Measurements from ENCODE around the gene CDH1.

The CDH1 gene

DNA sequence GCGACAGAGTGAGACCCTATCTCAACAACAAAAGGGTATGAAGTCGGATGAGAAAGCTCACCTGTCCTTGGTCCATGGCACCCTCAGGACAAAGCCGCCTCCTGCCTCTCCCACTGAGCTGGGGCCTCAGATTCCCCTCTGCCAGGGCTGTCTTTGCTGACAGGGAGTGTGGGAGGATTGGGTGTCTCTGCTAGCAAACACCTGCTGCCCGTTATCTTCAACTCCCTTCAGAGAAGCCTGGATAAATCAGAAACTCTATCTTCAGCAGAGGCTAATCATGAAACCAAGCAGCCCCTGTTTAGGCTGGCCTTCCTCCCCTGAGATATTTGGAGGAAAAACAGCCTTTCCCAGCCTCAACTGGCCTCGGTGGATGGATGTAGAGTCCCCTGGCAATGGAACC lies 36.3 kb upstream of the CDH1 start:
- Histone ChIP-seq H3K4me2 (ENCODE audit: low read depth, low read length, poor library complexity, severe bottlenecking) (no peak overlapping the region), H3K9me2 (replicated peaks; ENCODE audit: low read depth, low read length) (no peaks in the 10 kb centered on the region), H3K9me3 (ENCODE audit: insufficient read depth, low read depth, low read length) (no peaks in the 10 kb centered on the region), H3K27me3 (ENCODE audit: insufficient read depth, low read length, poor library complexity, severe bottlenecking) (no peaks in the 10 kb centered on the region), H2AFZ (ENCODE audit: low read length) (no peak overlapping the region), H3F3A (ENCODE audit: low read depth) (no peaks in the 10 kb centered on the region), H4K20me1 (ENCODE audit: insufficient read depth, low read length, poor library complexity, severe bottlenecking) (no peaks in the 10 kb centered on the region), H3K4me3 (ENCODE audit: low read length, poor library complexity, severe bottlenecking) (no peak overlapping the region), H3K36me3 (ENCODE audit: insufficient read depth, low read length) (no peaks in the 10 kb centered on the region), H3K79me2 (ENCODE audit: insufficient read depth, low read length) (no peaks in the 10 kb centered on the region), H3K9ac (ENCODE audit: low read depth, low read length, poor library complexity, severe bottlenecking) (no peak overlapping the region), H3K4me1 (ENCODE audit: insufficient read depth, low read length, poor library complexity, severe bottlenecking) (no peaks in the 10 kb centered on the region)
- TF ChIP-seq, protein P1, sequence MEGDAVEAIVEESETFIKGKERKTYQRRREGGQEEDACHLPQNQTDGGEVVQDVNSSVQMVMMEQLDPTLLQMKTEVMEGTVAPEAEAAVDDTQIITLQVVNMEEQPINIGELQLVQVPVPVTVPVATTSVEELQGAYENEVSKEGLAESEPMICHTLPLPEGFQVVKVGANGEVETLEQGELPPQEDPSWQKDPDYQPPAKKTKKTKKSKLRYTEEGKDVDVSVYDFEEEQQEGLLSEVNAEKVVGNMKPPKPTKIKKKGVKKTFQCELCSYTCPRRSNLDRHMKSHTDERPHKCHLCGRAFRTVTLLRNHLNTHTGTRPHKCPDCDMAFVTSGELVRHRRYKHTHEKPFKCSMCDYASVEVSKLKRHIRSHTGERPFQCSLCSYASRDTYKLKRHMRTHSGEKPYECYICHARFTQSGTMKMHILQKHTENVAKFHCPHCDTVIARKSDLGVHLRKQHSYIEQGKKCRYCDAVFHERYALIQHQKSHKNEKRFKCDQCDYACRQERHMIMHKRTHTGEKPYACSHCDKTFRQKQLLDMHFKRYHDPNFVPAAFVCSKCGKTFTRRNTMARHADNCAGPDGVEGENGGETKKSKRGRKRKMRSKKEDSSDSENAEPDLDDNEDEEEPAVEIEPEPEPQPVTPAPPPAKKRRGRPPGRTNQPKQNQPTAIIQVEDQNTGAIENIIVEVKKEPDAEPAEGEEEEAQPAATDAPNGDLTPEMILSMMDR (conservative IDR thresholded peaks at IDR 0.05; ENCODE audit: low read length) = no peak
- no peak for TF ChIP-seq EZH2phosphoT487 (IDR thresholded peaks at IDR 0.05; ENCODE audit: borderline replicate concordance)

DNA sequence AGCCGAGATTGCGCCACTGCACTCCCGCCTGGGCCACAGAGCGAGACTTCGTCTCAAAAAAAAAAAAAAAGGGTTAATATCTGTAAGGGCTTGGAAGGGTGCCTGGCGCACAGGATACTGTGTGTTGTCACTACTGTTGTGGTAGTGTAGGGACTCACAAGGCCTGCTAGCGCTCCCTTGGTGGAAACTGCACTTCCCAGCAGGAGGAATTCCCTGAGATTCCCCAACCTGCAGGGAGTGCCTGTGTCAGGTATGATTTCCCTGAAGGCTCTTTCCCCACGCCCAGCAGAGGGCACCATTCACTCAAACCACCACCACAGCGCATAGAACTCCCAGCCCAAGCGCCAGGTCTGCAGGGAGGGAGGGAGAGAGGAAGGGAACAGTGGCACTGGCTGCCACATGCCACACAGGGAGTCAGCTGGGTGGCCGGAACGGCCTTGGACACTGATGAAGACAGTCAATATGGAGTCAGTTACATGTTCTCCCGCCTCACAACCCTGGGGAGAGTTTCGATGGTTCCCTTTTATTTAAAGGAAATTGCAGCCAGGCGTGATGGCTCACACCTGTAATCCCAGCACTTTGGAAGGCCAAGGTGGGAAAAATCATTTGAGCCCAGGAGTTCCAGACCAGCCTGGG lies 32.7 kb upstream of the CDH1 start:
- H3K9me3 ChIP-seq (ENCODE audit: insufficient read depth, low read depth, low read length) = no peaks in the 10 kb centered on the region
- no peak for TF ChIP-seq EZH2phosphoT487 (IDR thresholded peaks at IDR 0.05; ENCODE audit: borderline replicate concordance)
- TF ChIP-seq, protein P1 (conservative IDR thresholded peaks at IDR 0.05; ENCODE audit: low read length) = peak; percentile 73
- H3K4me3 ChIP-seq (ENCODE audit: low read length, poor library complexity, severe bottlenecking) = no peak overlapping the region
- no peaks in the 10 kb centered on the region for H3K4me1 ChIP-seq (ENCODE audit: insufficient read depth, low read length, poor library complexity, severe bottlenecking)
- H4K20me1 ChIP-seq (ENCODE audit: insufficient read depth, low read length, poor library complexity, severe bottlenecking) = no peaks in the 10 kb centered on the region
- H3K9ac ChIP-seq (ENCODE audit: low read depth, low read length, poor library complexity, severe bottlenecking) = no peak overlapping the region
- H3K36me3 ChIP-seq (ENCODE audit: insufficient read depth, low read length) = no peaks in the 10 kb centered on the region
- no peak overlapping the region for H2AFZ ChIP-seq (ENCODE audit: low read length)
- H3F3A ChIP-seq (ENCODE audit: low read depth) = no peaks in the 10 kb centered on the region
- H3K9me2 ChIP-seq (replicated peaks; ENCODE audit: low read depth, low read length) = no peaks in the 10 kb centered on the region
- no peaks in the 10 kb centered on the region for H3K79me2 ChIP-seq (ENCODE audit: insufficient read depth, low read length)
- no peaks in the 10 kb centered on the region for H3K27me3 ChIP-seq (ENCODE audit: insufficient read depth, low read length, poor library complexity, severe bottlenecking)
- no peak overlapping the region for H3K4me2 ChIP-seq (ENCODE audit: low read depth, low read length, poor library complexity, severe bottlenecking)

GRCh38 chr16:68707340-68708152 lies 29.5 kb upstream of the CDH1 start:
- H3K36me3 ChIP-seq (ENCODE audit: insufficient read depth, low read length) = no peaks in the 10 kb centered on the region
- TF ChIP-seq EZH2phosphoT487 (IDR thresholded peaks at IDR 0.05; ENCODE audit: borderline replicate concordance) = no peak
- TF ChIP-seq, protein P1 (conservative IDR thresholded peaks at IDR 0.05; ENCODE audit: low read length) = no peak
- H3K9me3 ChIP-seq (ENCODE audit: insufficient read depth, low read depth, low read length) = no peaks in the 10 kb centered on the region
- no peak overlapping the region for H3K4me2 ChIP-seq (ENCODE audit: low read depth, low read length, poor library complexity, severe bottlenecking)
- no peaks in the 10 kb centered on the region for H3K9me2 ChIP-seq (replicated peaks; ENCODE audit: low read depth, low read length)
- no peaks in the 10 kb centered on the region for H4K20me1 ChIP-seq (ENCODE audit: insufficient read depth, low read length, poor library complexity, severe bottlenecking)
- no peak overlapping the region for H3K4me3 ChIP-seq (ENCODE audit: low read length, poor library complexity, severe bottlenecking)
- H3F3A ChIP-seq (ENCODE audit: low read depth) = no peaks in the 10 kb centered on the region
- H3K9ac ChIP-seq (ENCODE audit: low read depth, low read length, poor library complexity, severe bottlenecking) = no peak overlapping the region
- H3K27me3 ChIP-seq (ENCODE audit: insufficient read depth, low read length, poor library complexity, severe bottlenecking) = no peaks in the 10 kb centered on the region
- H3K79me2 ChIP-seq (ENCODE audit: insufficient read depth, low read length) = no peaks in the 10 kb centered on the region
- H3K4me1 ChIP-seq (ENCODE audit: insufficient read depth, low read length, poor library complexity, severe bottlenecking) = no peaks in the 10 kb centered on the region
- H2AFZ ChIP-seq (ENCODE audit: low read length) = no peak overlapping the region

Measured in Loucy (cell line).